HG03196 (cell line): Measurements from ENCODE around the gene PELI3.

ENCODE experiments used
- ATAC-seq: cut with Tn5 transposase; IDR thresholded peaks from one replicate; pipeline ENCODE4 v1.9.1; 2021; ENCODE audit not compliant: unreplicated experiment

The PELI3 gene

GRCh38 chr11:66497206-66497605, 30.5 kb downstream of the PELI3 start:
- ATAC-seq = no peak

GRCh38 chr11:66498506-66498905, 31.8 kb downstream of the PELI3 start:
- ATAC-seq = no peak

GRCh38 chr11:66505276-66505816, 38.6 kb downstream of the PELI3 start:
- no peak for ATAC-seq

GRCh38 chr11:66509131-66509561, 42.4 kb downstream of the PELI3 start:
- ATAC-seq = no peak

GRCh38 chr11:66510271-66510989, 43.7 kb downstream of the PELI3 start, which contains the start of gene BBS1:
BBS1 (plus strand) TSS chr11:66510635; CDS start chr11:66510660, 25 bp downstream.
- peak; percentile 84 for ATAC-seq

- no peak for ATAC-seq
Measured at GRCh38 chr11:66510990-66511339, 44.3 kb downstream of the PELI3 start.

GRCh38 chr11:66523611-66524010, 56.9 kb downstream of the PELI3 start:
- ATAC-seq = no peak

- no peak for ATAC-seq
Measured at GRCh38 chr11:66524304-66525040, 57.8 kb downstream of the PELI3 start.
